Sciatic nerve (tissue), 2 donors: ENCODE data around the gene PEAK1. TPM values are rescaled to one million over a fixed set of nuclear protein-coding genes. Genes with fewer than 3 reads are reported as not detected.
"Not testable (repeated sequence)": the region's sequence is repeated elsewhere in the genome, so short reads cannot be mapped to it uniquely, and the experiment has no call there.

Experiments
- ATAC-seq: fragments of 200-7000 bp; cut with Tn5 transposase; one replicate; pipeline ENCODE4 v1.9.1; 2020; ENCODE audit warnings: mild to moderate bottlenecking, moderate library complexity
- DNase-seq: peaks from one replicate; pipeline ENCODE4 v3.0.0-alpha.2; 2020; ENCODE audit warnings: low spot score
- intact Hi-C: fragments of 100-400 bp; cut with DNase I; formaldehyde crosslinking; loops from one replicate; pipeline ENCODE4 v1.14.2; 2022
- total RNA-seq: library from RNA; stranded (reverse); fragmentation: NEBNext Ultra II Directional; extraction: Animal tissue kit (Norgen Biotek cat#: 25700); gene quantifications from one replicate; pipeline ENCODE4 v1.2.1, GENCODE V29; 2021
- donor health status: DM: no; HTN: no; CAD: no.
- donor health status: DM: no; HTN: no; CAD: no.

PEAK1 gene
- total RNA-seq, 1 donor from 2014 or later = 154 TPM

DNA sequence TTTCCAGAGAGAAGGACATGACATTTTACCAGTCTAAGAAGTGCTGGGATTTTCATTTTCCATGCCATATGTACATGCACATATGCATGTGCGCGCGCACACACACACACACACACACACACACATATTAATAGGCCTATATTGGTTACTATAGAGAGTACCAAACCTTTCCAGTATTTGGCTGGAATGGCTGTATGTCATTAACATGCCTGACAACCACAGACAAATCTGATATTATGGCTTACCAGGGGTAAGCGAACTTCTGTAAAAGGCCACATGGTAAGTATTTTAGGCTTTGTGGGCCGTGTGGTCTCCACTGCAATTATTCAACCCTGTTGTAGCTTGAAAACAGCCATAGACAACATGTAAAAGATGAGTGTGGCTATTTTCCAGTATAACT lies 251.8 kb downstream of the PEAK1 start:
- ATAC-seq (no peak), DNase-seq (no peak)
- intact Hi-C loops = no loop called here

DNA sequence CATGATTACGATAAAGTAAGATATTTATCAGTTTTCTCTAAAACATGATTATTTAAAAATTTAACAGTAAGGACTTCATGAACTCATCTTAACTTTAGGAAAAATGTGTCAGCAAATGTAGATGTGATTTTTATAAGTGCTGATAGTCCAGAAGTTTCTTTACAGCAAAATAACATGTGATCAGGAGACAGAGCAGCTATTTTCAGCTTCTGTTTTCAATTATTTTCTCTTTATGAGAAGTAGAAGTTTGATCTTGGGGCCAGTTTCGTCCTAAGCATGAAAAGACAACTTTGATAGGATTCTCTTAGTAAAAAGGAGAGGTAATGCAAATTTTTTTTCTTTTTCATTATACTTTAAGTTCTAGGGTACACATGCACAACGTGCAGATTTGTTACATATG lies 252.5 kb downstream of the PEAK1 start:
- ATAC-seq = peak; percentile 46
- intact Hi-C loops = no loop called here
- DNase-seq = no peak

DNA sequence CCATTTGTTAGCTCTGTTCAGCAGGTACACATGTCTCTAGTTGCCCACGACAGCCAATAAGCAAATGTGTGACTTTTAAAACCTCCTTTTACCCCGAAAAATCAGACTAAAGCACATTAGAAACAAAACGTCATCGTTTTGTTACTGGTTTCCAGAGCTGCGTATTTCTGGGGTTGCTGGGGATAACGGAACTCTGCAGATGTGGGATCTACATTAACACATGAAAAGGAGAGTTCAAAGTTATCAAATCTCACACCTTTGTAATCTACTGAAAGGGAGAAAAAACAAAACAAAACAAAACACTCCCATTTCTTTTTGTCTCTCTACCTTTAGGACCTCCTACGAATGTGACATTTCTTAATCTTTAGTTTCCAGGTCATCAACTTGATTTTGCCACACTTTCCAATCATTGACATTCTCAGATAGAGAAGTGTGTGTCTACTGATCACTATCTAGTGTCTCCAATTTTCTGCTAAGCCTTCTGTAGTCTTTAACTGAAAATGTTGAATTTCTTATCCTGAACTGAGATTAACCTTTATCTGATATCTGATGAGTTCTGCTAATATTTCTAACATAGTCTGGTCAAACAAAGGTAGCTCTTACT lies 256.0 kb downstream of the PEAK1 start:
- intact Hi-C loops = no loop called here
- no peak for ATAC-seq
- no peak for DNase-seq

DNA sequence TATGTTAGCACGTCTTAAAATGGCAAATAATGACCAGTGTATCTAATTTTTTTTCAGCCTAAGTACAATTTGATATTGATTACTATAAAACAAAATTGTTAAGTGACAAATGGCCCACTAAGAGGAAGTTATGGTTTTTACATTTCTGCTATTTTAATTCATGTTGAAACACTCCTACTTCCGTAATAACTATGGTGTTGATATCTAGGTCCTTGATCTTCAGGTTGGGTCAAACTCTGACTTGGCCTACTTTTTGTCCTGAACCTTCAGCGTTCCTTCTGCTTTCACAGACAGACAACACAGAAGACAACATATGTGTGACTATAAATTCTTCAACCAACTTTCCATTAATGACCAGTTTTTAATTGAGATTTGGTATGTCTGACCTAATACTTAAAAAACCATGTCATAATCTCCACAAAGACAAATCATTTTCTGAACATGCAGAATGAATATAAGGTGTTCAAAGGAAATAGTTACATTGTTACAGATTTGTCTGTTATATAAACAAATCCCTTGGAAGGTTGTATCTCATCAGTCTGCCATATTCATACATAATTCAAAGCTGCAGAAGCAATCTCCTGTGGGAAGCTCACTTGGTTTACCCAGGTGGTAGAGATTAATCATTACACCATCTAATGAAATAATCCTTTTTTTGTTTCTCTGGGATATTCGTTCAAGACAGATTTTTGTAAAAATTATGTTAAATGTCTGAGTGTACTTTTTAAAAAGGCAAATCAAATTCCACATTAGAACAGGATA lies 256.9 kb downstream of the PEAK1 start:
- DNase-seq (no peak), ATAC-seq (peak; percentile 64)
- intact Hi-C loops = no loop called here

DNA sequence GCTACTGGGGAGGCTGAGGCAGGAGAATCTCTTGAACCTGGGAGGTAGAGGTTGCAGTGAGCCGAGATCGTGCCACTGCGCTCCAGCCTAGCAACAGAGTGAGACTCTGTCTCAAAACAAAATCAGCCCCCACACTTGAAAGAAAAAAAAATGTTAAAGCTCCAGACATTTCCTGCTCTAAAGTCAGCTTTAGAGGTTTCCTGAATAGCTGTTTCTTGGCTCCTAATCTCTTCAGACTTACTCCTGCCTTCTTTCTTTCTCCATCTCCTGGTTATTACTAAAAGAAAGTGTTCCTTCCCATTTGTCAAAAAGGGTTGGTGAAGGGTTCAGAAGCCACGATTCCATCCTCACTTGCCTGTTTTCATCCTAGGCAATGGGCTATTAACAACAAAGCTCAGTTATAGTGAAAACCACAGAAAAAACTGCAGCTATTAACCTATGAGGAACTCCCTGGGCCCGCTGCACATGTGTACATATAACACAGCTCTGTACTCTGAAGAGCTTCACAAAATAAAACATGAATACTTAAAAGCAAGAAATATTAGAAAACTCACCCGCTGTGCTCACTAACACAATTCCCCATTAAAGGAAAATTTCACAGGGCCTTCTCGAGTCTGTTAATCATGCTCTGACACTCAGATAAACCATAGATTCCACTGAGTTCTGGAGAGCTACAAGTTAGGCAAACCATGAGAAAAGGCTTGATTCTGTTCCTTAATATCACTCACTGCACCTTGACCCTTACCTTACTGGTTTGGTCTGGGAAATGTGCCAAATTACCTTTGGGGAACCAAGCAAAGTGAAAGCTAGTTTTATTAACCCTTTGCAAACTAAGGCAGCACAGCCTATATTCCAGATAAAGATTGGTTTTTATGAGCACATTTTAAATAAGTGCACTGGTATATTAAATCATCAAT lies 259.1 kb downstream of the PEAK1 start:
- no peak for DNase-seq
- intact Hi-C loops = no loop called here
- peak; percentile 46 for ATAC-seq

DNA sequence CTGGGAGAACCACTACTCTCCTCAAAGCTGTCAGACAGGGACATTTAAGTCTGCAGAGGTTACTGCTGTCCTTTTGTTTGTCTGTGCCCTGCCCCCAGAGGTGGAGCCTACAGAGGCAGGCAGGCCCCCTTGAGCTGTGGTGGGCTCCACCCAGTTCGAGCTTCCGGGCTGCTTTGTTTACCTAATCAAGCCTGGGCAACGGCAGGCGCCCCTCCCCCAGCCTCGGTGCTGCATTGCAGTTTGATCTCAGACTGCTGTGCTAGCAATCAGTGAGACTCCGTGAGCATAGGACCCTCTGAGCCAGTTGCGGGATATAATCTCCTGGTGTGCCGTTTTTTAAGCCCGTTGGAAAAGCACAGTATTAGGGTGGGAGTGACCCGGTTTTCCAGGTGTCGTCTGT lies 263.9 kb downstream of the PEAK1 start:
- ATAC-seq, DNase-seq, intact Hi-C loops: not testable (repeated sequence)

DNA sequence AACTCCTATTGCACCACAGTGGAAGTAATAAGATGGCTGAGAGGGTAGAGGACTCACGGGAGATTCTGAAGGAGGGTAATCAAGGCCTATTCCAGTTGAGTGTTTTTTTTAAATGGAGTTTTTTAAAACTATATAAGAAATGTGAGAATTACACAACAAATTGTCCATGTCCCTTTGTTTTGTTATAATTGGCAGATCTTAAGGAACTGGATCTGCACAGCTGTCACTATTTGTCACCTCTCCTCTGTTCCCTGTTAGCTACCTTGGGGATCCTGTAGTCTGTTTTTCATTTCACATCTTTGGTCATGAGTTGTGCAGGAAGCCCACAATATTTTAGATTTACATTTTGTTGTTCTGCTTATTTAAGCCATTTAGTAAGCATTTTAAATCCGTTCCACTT lies 271.7 kb downstream of the PEAK1 start:
- intact Hi-C loops = no loop called here
- DNase-seq (no peak), ATAC-seq (no peak)

DNA sequence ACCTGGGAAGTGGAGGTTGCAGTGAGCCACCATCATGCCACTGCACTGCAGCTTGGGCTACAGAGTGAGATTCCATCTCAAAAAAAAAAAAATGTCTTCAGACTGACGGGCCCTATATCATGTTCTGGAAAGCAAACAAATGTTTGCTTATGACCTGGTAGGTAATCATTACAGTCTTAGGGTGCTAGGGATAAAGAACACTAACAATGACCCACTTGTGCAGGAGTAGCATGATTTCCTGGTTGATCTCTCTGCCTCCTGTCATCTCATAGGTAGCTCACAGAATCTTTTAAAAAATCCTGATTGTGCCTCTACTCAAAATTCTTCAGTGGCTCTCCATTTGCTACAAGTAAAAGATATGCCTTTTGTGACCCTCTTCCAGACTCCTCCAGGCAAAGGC lies 274.5 kb downstream of the PEAK1 start:
- DNase-seq (no peak), ATAC-seq (no peak)
- intact Hi-C loops = no loop called here

DNA sequence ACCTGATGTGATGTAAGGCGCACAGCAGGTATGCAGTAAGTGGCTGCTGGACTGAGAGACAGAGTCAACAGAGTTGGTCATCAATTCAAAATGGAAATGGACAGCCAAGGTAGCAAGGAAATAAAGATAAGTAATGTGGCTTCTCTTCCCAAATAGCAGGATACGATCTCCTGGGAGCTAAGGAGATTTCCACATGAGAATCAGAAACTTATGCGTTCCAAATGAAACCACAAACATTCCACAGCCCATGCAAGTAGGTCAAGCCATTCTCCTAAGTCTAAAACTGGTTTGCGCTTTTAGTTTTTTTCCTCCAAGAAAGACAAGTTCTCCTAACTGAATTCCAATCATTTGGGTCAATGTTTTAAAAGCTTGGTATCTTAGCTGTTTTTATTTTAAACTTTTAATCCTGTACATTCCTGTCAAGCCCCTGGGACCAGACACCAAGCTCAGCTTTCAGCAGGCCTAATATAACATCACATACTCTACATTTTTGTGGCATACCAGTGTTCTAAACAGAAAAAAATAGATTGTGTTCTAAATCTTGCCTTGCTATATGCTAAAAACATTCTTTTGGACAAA lies 275.3 kb downstream of the PEAK1 start:
- DNase-seq = no peak
- ATAC-seq = peak; percentile 93
- intact Hi-C loops = no loop called here

DNA sequence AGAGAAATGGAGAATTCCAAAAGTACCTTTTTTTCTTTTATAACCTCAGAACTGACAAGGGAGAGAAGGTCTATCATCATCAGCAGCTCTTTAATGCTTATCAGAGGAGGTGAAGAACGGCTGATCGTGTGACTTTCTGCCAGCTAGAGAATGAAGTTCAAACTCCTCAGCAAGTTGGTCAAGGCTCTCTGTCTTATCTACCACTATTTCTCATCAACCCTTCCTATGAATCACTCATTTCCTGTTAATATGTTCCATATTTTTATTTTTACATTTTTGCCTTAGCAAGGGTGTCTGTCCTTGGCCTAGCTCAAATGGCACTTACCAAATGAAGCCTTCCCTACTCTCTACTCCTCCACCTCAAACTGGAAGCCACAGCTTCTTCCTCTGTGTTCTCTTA lies 275.9 kb downstream of the PEAK1 start:
- DNase-seq = no peak
- peak; percentile 22 for ATAC-seq
- intact Hi-C loops = no loop called here

DNA sequence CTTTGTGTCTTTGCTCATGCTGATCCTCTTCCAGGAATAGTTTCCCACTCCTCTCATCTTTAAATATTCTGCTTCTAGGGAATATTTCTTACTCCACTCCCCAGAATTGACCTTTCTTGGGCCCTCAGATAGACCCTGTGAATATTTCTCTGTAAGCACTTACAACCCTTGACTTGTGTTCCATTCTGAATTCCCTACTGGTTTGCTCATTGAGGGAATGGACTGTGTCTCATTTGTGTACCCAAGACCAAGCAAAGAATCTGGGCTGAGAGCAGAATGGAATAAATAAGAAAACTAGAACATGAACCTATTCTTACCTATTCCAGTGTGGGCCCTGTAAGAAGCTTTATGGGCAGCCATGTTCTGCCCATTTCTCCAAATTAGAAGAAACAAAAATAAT lies 276.3 kb downstream of the PEAK1 start:
- no peak for ATAC-seq
- intact Hi-C loops = no loop called here
- no peak for DNase-seq

DNA sequence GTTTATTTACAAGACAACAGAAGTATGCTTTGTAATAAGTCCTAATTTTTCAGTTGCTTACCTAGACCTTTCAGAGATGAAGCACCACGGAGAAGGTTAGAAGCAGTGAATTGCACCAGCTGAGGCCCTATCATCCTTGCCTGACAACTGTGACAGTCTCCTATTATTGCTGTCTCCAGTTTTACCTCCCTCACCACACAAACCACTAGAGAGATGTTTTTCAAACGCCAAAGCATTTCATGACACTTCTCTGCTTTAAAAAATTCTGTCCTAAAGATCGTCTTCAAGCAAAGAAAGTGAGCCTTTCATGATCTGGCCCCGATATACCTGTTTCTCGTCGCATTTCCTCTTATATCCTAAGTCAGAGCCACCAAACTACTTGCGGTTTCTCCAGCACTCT lies 276.7 kb downstream of the PEAK1 start:
- no peak for DNase-seq
- intact Hi-C loops = no loop called here
- no peak for ATAC-seq

DNA sequence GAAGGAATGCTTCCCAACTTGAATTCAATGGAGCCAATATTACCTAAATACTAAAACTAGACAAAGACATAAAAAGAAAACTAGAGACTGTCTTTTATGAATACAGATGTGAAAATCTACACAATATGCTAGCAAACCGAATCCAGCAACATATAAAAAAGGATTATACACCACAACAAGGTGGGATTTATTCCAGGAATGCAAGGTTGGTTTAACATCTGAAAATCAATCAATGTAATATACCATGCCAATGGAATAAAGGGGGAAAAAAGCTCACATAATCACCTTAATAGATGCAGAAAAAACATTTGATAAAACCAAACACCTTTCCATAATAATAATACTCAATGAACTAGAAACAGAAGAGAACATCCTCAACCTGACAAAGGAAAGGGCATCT lies 279.7 kb downstream of the PEAK1 start:
- ATAC-seq (no peak), DNase-seq (no peak)
- intact Hi-C loops = no loop called here

DNA sequence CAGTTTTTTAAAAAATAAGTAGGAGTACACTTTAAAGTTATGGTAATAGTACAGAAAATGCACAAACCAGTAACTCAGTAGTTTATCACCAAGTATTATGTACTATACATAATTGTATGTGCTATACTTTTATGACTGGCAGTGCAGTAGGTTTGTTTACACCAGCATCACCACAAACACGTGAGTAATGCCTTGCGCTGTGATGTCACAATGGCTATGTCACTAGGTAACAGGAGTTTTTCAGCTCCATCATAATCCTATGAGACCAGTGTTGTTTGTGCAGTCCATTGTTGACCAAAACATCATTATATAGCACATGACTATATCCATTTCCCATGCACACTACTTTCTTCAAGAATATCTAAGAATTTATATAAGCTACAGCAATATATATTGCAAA lies 280.6 kb downstream of the PEAK1 start:
- no peak for DNase-seq
- intact Hi-C loops = no loop called here
- ATAC-seq = no peak

DNA sequence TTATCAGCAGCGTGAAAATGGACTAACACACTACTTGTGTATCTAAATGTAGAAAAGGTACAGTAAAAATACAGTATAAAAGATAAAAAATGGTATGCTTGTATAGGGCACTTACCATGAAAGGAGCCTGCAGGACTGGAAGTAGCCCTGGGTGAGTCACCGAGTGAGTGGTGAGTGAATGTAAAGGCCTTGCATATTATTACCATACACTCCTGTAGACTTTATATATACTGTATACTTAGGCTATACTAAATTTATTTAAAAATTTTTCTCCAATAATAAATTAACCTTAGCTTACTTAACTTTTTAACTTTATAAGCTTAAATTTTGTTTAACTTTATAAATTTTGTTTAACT lies 281.8 kb downstream of the PEAK1 start:
- ATAC-seq = no peak
- no peak for DNase-seq
- intact Hi-C loops = no loop called here

DNA sequence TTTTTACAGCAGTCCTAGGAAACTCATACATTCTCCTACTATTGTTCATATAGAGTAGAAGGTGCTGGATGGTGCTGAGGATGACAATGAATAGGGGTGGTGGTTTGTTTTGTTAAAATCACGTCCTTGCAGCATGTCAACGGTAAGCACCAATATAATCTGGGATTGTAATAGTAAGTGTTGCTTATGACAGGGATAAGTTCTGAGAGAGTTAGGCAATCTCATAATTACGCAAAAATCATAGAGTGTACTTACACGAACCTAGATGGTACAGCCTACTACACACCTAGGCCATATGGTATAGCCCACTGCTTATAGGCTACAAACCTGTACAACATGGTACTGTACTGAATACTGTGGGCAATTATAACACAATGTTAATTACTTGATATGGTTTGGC lies 284.7 kb downstream of the PEAK1 start:
- DNase-seq (no peak), ATAC-seq (no peak)
- intact Hi-C loops = no loop called here

DNA sequence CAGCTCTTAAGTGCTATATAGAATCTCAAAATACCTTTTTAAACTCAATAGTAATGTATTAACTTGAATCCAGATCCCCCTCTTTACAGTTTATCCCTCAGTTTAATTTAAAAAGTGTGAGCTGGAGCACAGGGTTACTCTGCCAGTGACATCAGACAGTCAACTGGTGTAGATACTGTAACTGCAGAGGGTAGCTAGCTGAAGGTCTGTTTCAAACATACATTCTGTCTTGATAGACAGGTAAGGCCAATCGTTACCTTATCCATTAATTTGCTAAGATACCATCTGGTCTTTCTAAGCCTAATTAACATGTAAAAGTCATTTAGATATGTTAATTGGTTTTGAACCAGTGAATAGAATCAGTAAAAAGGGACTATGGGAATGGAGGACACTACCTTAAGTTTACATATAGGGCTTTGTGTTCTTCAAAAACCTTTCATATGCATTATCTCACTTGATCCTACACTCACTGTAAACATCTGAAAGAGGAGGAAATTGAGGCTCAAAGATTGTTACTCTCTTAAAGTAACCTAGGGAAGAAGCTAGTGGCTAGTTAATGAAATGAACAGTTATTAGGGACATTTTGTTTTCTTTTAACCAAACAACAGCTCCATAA lies 289.5 kb downstream of the PEAK1 start:
- DNase-seq = no peak
- ATAC-seq = no peak
- intact Hi-C loops = no loop called here

DNA sequence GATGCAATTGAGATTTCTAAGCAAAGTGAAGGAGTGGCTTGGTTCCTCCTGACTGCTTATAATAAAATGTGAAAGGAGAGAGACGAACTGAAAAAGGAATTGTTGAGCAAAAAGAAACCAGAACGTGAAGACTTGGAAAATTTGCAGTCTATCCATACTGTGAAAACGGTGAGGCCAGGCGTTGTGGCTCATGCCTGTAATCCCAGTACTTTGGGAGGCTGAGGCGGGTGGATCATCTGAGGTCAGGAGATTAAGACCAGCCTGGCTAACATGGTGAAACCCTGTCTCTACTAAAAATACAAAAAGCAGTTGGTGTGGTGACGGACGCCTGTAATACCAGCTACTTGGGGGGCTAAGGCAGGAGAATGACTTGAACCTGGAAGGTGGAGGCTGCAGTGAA lies 292.3 kb downstream of the PEAK1 start:
- ATAC-seq (no peak), DNase-seq (no peak)
- intact Hi-C loops = no loop called here

DNA sequence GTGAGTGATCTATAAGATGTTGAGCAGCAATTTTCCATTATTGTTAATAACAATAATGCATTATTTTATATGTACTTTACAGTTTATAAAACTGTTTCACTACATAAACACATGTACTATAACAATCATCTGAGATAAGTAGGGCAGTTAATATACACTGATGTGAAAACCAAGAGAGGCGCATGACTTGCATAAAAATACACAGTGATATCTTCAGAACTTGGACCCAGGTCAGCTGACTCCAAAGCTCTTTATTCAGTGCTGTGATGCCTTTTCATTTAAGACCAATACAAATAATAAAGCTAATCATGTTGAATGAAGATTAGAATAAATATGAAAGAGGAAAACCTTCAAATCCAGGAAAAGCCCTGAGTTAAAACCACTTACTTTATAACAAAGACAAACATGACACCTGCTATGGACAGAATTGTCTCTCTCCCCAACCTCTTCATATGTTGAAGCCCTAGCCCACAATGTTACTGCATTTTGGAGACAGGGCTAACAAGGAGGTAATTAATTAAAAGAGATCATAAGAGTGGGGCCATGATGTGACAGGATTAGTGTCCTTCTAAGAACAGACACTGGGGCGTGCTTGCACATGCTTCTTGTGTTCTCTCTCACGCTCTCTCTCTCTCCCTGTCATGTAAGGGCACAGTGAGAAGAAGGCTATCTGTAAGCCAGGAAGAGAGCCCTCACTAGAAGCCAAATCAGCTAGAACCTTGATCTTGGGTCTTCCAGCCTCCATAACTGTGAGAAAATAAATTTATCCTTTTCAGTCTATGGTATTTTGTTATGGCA lies 293.2 kb downstream of the PEAK1 start:
- ATAC-seq (no peak), DNase-seq (no peak)
- intact Hi-C loops = no loop called here
